Right lobe of liver (tissue), 6 donors: ENCODE results near the gene ACP7. TPM values are rescaled to one million over a fixed set of nuclear protein-coding genes. Genes with fewer than 3 reads are reported as not detected.
A peak's percentile ranks its signal among the peaks of the same experiment; 100 is the strongest.

Experiments
- ATAC-seq, 4 donors: fragments of 200-7000 bp; cut with Tn5 transposase; one replicate each; pipeline ENCODE4 v1.9.1; 2020; ENCODE audit warnings: mild to moderate bottlenecking in 4 of 4, moderate library complexity in 4 of 4
- DNase-seq, 3 donors: peaks; one replicate each; pipeline ENCODE4 v3.0.0-alpha.2; 2020
- H3K27ac ChIP-seq, 3 donors: fragments of 200-600 bp; one replicate each; pipeline ENCODE4 v1.8.0; 2022
- H3K27me3 ChIP-seq, 2 donors: fragments of 200-600 bp; one replicate each; pipeline ENCODE4 v1.8.0; 2022
- H3K36me3 ChIP-seq, 4 donors: fragments of 200-600 bp; sonication (generic) in 1 of 4; one replicate each; pipeline versions ENCODE4 v1.5.1 to v1.8.0; 2017 to 2022; ENCODE audit warnings: control low read depth in 1 of 4
- H3K4me1 ChIP-seq, 4 donors: fragments of 200-600 bp; sonication (generic) in 1 of 4; one replicate each; pipeline versions ENCODE4 v1.5.1 to v1.8.0; 2017 to 2022; ENCODE audit warnings: control low read depth in 1 of 4
- H3K4me3 ChIP-seq, 3 donors: fragments of 200-600 bp; one replicate each; pipeline ENCODE4 v1.8.0; 2022
- H3K9me3 ChIP-seq, 4 donors: fragments of 200-600 bp; sonication (generic) in 1 of 4; one replicate each; pipeline versions ENCODE4 v1.5.1 to v1.8.0; 2017 to 2022; ENCODE audit warnings: control low read depth in 1 of 4
- CTCF ChIP-seq, 4 donors: fragments of 200-600 bp in 3 of 4; fragments of 450-650 bp in 1 of 4; IDR thresholded peaks; one replicate each; pipeline versions ENCODE4 v1.5.1 to v1.8.0; 2016 to 2022; ENCODE audit warnings: antibody characterized with exemption in 4 of 4, mild to moderate bottlenecking in 2 of 4
- POLR2A ChIP-seq: fragments of 450-650 bp; IDR thresholded peaks from one replicate; pipeline ENCODE4 v1.6.1; 2017; ENCODE audit warnings: antibody characterized with exemption, mild to moderate bottlenecking
- WGBS: methylation state at CpG from one replicate; pipeline ENCODE4 v1.1.6; 2018; ENCODE audit warnings: low coverage, low lambda C conversion rate; ENCODE audit not compliant: insufficient coverage; ENCODE audit errors: missing lambda C conversion rate; 5-methylcytosine and 5-hydroxymethylcytosine counted together
- intact Hi-C, 2 donors: fragments of 100-400 bp; cut with DNase I; formaldehyde crosslinking; loops; one replicate each; pipeline versions ENCODE4 v1.11.2 to v1.14.1; 2022
- total RNA-seq, 6 experiments: library from RNA; depleted of rRNA in 2 of 6; stranded (reverse); fragments of >200 nt in 2 of 6; fragmentation: NEBNext Ultra II Directional in 3 of 6; extraction: Animal tissue kit (Norgen Biotek cat#: 25700) in 3 of 6; gene quantifications; one replicate each; pipeline versions ENCODE4 v1.1.0 to v1.2.4, GENCODE V29; 2016 to 2023
- donor health status: DM: no; HTN: yes; CAD: no.
- donor health status: DM: no; HTN: no; CAD: no.
- donor health status: DM: no; HTN: no; CAD: no.
- donor health status: DM: no; HTN: yes; CAD: no.
- donor health status: DM: no; HTN: yes; CAD: no.

ACP7 gene
- total RNA-seq, 6 experiments from 2014 or later: not detected

- H3K27ac ChIP-seq: no peak overlapping the region
- intact Hi-C loops: no loop called here
- H3K9me3 ChIP-seq: no peaks in the 10 kb centered on the region
Observed at GRCh38 chr19:39045506-39045905, 38.7 kb upstream of the ACP7 start.

GRCh38 chr19:39046037-39046821, 37.9 kb upstream of the ACP7 start:
- 48% methylated on average over 7 of the region's 7 CpGs for WGBS
- intact Hi-C loops: no loop called here
- no peaks in the 10 kb centered on the region for H3K27me3 ChIP-seq
- no peaks in the 10 kb centered on the region for H3K36me3 ChIP-seq
- H3K9me3 ChIP-seq: no peaks in the 10 kb centered on the region
- no peak overlapping the region for H3K27ac ChIP-seq
- no peaks in the 10 kb centered on the region for H3K4me1 ChIP-seq
- ATAC-seq: peak in 1 of 4 donors; percentile 45
- DNase-seq: no peak
- TF ChIP-seq CTCF (IDR thresholded peaks at IDR 0.05) (no peak), POLR2A (no peak)
- no peak overlapping the region for H3K4me3 ChIP-seq

More at GRCh38 chr19:39045506-39045905, 38.7 kb upstream of the ACP7 start:
- peak in 1 of 4 donors; percentile 45 for ATAC-seq
- Histone ChIP-seq H3K4me1 (no peaks in the 10 kb centered on the region), H3K4me3 (no peak overlapping the region), H3K27me3 (no peaks in the 10 kb centered on the region), H3K36me3 (no peaks in the 10 kb centered on the region)
- WGBS: 35% methylated on average over 4 of the region's 6 CpGs
- no peak for DNase-seq
- TF ChIP-seq CTCF (IDR thresholded peaks at IDR 0.05) (no peak), POLR2A (no peak)

GRCh38 chr19:39047073-39047472, 37.1 kb upstream of the ACP7 start:
- Histone ChIP-seq H3K4me3 (no peak overlapping the region), H3K27me3 (no peaks in the 10 kb centered on the region), H3K36me3 (no peaks in the 10 kb centered on the region), H3K9me3 (no peaks in the 10 kb centered on the region), H3K4me1 (no peaks in the 10 kb centered on the region), H3K27ac (no peak overlapping the region)
- WGBS: 40% methylated on average over 1 of the region's 2 CpGs
- ATAC-seq: no peak
- TF ChIP-seq CTCF (IDR thresholded peaks at IDR 0.05) (no peak), POLR2A (no peak)
- DNase-seq: no peak
- intact Hi-C loops: no loop called here

- WGBS: 15% methylated on average over 8 of the region's 10 CpGs
- TF ChIP-seq CTCF (IDR thresholded peaks at IDR 0.05) (peak; percentile 63 to 87 (median 83)), POLR2A (no peak)
- DNase-seq (peak; percentile 65 to 75 (median 69)), ATAC-seq (peak; percentile 57 to 75 (median 68))
- H3K4me1 ChIP-seq: peaks cover 0 to 8% (median 0%) of the 10 kb centered on the region in 4 donors
- H3K27ac ChIP-seq: no peak overlapping the region
- no peaks in the 10 kb centered on the region for H3K27me3 ChIP-seq
- H3K4me3 ChIP-seq: no peak overlapping the region
- H3K9me3 ChIP-seq: no peaks in the 10 kb centered on the region
- intact Hi-C loops: no loop called here
- no peaks in the 10 kb centered on the region for H3K36me3 ChIP-seq
Observed at GRCh38 chr19:39052243-39052746, 31.9 kb upstream of the ACP7 start.
